ENCODE data around the gene RAMP3.

RAMP3 gene

GRCh38 chr7:45117582-45117981, 40.0 kb upstream of the RAMP3 start:
- no peak for TF ChIP-seq CTCF (IDR thresholded peaks at IDR 0.05; ENCODE audit: low read depth, low read length)
- no peak overlapping the region for H3K4me3 ChIP-seq (ENCODE audit: low read depth, low read length)

GRCh38 chr7:45118292-45118691, 39.3 kb upstream of the RAMP3 start:
- H3K4me3 ChIP-seq (ENCODE audit: low read depth, low read length), result no peak overlapping the region
- no peak for TF ChIP-seq CTCF (IDR thresholded peaks at IDR 0.05; ENCODE audit: low read depth, low read length)

GRCh38 chr7:45118889-45119331, 38.7 kb upstream of the RAMP3 start:
- no peak for TF ChIP-seq CTCF (IDR thresholded peaks at IDR 0.05; ENCODE audit: low read depth, low read length)
- H3K4me3 ChIP-seq (ENCODE audit: low read depth, low read length), result no peak overlapping the region

- TF ChIP-seq CTCF (IDR thresholded peaks at IDR 0.05; ENCODE audit: low read depth, low read length), result no peak
- H3K4me3 ChIP-seq (ENCODE audit: low read depth, low read length), result no peak overlapping the region
These were observed 38.0 kb upstream of the RAMP3 start for GRCh38 chr7:45119550-45119949.

- no peak overlapping the region for H3K4me3 ChIP-seq (ENCODE audit: low read depth, low read length)
- no peak for TF ChIP-seq CTCF (IDR thresholded peaks at IDR 0.05; ENCODE audit: low read depth, low read length)
These were observed 34.4 kb upstream of the RAMP3 start for GRCh38 chr7:45122975-45123860.

- TF ChIP-seq CTCF (IDR thresholded peaks at IDR 0.05; ENCODE audit: low read depth, low read length), result no peak
These were observed 33.5 kb upstream of the RAMP3 start for GRCh38 chr7:45123913-45124710.

More at GRCh38 chr7:45123913-45124710, 33.5 kb upstream of the RAMP3 start:
- no peak overlapping the region for H3K4me3 ChIP-seq (ENCODE audit: low read depth, low read length)
